DLD1 (cell line): ENCODE measurements around the gene SLC2A14.
"Not testable (repeated sequence)": the region's sequence is repeated elsewhere in the genome, so short reads cannot be mapped to it uniquely, and the experiment has no call there.

Experiments used
- in situ Hi-C: cut with HindIII; loops from 2 replicates; pipeline ENCODE4 v1.10.0; 2017; ENCODE audit warnings: low sequenced_read_pairs

Gene SLC2A14

DNA sequence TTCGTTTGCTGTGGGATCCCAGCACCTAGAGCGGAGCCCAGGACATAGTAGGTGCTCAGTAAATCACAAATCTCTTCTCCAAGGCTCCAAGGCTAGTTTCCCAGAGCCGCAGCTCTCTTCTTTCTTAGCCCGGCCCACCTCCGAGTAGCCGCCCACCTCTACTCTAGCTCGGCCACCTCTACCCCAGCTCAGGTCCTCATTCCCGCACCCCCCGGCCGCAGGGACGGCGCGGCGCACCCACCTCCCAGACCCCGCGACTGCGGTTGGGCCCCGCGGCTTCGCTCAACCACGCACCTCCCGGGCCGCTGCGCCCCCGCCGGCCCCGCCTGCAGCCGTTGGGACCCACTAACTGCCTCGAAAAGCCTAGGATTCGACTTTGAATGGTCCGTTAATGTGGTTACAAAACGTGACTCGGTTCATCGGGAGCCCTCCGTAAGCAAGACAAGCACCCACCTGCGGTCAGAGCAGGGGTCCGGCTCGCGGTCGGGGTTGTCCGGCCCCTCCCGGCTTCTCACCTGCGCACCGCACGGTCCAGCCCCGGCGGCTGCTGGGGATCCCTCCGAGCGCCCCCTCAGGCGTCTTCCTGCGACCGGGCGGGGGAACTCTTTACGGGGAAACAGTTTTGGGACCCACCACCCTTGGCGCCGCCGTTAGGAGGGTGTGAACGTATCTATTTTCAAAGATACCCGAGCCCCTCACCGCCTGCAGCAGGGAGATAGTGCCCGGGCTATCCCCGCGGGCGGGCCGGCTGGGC, at the start of gene SLC2A14:
TSS of gene SLC2A14 (minus strand) at position 350 of the 754 bp plus-strand sequence. CDS start 3,035 bp downstream, outside the sequence.
- in situ Hi-C loops, result no loop called here

DNA sequence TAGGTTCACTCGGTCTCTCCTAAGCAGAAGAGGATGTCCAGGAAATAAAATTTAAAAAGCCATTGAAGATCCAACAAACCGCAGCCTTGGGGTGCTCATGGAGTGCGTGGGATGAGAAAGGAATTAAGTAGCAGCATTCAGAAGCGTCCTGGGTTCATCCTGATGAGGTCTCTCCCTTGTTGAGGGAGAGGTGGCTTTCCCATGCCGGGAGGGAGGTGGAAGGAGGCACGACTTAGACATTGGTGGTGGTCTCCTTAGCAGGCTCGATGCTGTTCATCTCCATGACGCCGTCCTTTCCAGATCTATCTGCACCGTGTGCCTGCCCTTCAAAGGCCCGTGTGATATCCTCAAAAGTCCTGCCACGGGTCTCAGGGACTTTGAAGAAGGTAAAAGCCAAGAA, 48.5 kb upstream of the SLC2A14 start:
- in situ Hi-C loops, result not testable (repeated sequence)

DNA sequence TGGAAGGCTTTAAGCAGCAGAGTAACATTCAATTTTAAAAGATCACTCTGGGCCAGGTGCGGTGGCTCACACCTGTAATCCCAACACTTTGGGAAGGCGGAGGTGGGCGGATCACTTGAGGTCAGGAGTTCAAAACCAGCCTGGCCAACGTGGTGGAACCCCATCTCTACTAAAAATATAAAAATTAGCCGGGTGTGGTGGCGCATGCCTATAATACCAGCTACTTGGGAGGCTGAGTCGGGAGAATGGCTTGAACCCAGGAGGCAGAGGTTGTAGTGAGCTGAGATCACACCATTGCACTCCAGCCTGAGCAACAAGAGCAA, 45.5 kb upstream of the SLC2A14 start:
- in situ Hi-C loops, result not testable (repeated sequence)

DNA sequence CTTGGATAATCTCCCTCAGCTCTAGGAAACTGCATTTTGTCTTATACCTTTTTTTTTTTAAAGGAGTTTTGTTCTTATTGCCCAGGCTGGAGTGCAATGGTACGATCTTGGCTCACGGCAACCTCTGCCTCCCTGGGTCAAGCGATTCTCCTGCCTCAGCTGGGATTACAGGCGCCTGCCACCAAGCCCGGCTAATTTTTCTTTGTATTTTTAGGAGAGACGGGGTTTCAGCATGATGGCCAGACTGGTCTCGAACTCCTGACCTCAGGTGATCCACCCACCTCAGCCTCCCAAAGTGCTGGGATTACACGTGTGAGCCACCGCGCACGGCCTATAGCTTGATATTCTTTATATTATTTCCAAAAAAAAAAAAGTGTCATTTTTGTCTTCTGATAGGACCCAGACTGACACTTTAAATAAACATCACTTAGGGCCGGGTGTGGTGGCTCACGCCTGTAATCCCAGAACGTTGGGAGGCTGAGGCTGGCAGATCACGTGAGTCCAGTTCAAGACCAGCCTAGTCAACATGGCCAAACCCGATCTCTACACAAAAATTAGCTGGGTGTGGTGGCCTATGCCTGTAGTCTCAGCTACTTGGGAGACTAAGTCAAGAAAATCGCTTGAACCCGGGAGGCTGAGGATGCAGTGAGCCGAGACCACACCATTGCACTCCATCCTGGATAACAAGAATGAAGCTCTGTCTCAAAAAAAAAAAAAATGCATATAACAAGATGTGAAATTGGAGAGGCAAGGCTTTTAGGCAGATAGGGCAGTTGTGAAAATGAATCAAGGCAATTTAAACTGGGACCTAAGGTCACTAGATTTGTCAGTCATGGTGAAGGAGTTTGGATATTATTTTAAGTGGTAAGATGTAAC, 44.9 kb upstream of the SLC2A14 start:
- in situ Hi-C loops, result no loop called here

DNA sequence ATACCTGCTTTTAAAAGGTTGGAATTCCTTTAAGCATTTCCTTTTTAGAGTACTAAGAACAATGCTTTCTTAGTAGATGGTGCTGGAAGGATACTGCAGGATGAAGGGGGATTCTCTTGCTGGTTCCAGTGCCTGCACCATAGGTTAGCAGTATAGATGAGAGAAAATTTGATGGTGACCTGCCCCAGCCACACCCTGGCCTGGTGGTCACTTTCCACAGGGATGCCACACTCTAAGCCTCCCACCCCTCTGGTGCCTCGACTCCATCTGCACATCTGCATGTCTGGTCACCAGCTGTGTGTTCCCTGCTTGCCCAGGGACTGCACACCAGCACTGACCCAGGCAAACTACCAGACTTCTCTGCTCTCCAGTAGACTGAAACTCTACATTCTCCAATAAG, 44.2 kb upstream of the SLC2A14 start:
- in situ Hi-C loops, result no loop called here

DNA sequence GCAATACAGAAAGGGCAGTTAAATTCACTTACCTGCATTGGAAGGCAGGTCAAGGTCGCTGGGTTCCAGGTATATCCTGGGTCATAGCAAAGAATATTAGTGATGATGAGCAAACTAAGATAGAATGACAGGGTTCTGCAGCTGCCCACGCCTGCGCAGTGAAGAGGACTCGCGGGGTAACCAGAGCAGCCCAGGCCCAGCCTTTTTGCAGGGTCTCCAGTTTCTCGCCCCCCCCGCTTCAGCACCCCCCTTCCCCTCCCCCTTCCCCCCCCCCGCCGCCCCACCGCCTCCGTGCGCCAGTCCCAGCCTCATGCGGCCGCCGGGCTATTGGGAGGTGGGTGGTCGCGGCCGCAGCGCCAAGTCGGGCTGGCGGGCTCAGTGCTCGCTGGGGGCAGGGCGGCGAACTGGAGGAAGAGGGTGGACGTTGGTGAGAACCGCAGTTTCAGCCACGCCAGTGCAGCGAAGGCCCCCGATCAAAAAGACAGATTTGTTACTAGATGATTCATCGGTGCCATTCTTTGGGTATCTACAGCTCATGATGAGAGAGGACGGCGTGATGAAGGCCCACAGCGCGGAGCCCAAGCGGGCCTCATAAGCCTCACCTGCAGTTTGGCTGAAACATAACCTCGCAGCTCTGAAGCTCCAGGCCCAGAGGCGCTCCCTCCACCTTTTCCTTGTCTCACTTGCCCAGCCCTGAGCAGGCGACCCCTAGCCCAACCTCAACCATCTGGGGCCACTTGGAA, 43.1 kb upstream of the SLC2A14 start:
- in situ Hi-C loops, result no loop called here

DNA sequence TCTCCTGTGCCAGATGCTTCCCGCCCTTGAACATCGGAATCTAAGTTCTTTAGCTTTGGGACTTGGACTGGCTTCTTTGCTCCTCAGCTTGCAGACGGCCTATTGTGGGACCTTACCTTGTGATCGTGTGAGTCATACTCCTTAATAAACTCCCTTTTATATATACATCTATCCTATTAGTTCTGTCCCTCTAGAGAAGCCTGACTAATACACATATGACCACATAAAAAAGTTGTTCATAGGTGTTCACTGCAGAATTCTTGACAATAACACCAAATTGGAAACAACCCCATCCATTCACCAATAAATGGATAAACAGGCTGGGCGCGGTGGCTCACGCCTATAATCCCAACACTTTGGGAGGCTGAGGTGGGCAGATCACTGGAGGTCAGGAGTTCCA, 37.4 kb upstream of the SLC2A14 start:
- in situ Hi-C loops, result not testable (repeated sequence)

DNA sequence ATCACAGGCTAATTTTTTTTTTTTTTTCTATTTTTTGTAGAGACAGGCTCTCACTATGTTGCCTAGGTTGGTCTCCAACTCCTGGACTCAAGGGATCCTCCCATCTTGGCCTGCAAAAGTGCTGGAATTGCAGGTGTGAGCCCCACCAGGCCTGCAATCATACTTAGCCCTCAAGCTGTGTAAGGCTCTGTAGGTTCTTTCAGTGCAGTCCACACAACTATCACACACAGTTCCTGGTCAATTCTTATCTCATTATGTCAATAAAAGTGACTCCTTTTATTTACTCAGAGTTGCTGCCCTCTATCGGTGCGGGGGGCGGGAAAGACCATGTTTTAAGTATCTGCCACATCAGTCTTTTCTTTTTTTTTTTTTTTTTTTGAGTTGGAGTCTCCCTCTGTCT, 34.3 kb upstream of the SLC2A14 start:
- in situ Hi-C loops, result no loop called here

DNA sequence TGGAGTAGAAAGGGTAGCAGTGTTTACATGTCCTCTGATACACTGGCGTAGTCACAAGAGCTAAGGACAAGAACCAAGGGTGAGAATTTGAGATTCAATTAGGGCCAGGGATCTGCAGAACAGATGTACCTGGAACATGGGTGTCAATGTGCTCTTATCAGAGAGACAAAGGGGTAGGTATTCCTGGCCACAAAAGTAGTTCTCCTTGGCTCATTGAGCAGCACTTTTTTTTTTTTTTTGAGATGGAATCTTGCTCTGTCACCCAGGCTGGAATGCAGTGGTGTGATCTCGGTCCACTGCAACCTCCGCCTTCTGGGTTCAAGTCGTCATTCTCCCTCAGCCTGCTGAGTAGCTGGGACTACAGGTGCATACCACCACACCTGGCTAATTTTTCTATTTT, 33.6 kb upstream of the SLC2A14 start:
- in situ Hi-C loops, result not testable (repeated sequence)

DNA sequence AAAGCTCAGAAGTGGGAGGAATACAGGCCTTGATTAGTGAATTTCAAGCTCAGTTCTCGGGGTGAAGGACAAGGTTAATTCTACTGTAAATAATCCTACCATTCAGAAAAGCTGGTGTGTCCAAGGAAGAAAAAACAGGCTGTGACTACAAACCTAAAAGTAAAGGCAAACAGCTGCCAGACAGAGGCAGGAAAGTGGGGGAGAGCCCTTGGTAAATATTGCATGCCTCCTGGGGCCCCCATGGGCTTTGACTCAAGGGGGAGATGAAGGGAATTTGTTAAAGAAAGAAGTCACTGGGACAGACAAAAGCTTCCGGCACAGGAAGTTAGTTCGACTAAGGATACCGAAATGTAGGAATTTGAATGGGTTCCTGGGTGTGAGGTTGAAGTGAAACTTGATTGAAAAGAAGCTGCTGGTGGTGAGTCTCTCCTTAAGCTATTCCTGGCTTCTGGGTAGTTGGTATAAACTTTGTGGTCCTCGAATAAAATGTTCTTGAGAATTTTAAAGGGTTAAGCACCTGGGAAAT, 32.9 kb upstream of the SLC2A14 start:
- in situ Hi-C loops, result not testable (repeated sequence)

DNA sequence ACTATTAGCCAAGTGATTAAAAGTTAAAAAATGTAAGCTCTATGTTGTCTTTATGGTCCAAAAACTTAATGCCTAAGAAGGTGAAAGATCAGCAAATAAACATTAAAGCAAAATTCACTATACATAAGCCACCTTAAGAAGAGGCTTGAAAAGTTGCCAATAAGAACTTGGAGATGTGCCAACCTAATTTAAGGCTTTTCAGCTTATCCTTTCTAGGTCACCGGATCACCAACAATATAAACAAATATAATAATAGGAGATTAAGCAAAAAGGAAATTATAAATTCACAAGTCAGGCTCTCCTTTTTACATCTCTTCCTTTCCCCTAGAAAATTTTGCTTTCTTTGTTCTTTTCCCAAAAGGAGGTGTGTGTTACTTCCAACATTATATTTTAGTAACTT, 32.4 kb upstream of the SLC2A14 start:
- in situ Hi-C loops, result no loop called here

DNA sequence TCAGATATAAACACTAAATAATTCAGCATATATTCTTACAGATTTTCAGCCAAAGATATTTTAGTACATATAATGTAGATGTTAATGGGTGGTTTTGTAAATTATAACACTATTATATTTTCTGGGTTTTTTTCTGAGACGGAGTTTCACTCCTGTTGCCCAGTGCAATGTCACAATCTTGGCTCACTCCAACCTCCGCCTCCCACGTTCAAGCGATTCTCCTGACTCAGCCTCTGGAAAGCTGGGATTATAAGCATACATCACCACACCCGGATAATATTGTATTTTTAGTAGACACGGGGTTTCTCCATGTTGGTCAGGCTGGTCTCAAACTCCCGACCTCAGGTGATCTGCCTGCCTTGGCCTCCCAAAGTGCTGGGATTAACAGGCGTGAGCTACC, 29.7 kb upstream of the SLC2A14 start:
- in situ Hi-C loops, result not testable (repeated sequence)

DNA sequence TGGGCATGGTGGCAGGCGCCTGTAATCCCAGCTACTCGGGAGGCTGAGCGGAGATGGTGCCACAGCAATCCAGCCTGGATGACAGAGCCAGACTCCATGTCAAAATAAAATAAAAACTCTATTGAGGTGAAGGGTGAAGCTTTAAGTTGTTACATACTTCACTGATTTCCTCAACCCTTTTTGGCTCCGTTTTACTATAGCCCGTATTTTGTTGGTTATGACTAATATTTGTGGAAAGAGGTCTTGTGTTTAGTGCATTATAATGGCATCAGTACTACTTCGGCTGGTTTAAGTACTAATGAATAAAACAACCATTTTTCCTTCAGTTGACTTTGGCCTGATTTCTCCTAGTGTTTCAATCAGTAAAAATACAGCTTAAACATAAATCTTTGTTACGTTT, 27.0 kb upstream of the SLC2A14 start:
- in situ Hi-C loops, result no loop called here

DNA sequence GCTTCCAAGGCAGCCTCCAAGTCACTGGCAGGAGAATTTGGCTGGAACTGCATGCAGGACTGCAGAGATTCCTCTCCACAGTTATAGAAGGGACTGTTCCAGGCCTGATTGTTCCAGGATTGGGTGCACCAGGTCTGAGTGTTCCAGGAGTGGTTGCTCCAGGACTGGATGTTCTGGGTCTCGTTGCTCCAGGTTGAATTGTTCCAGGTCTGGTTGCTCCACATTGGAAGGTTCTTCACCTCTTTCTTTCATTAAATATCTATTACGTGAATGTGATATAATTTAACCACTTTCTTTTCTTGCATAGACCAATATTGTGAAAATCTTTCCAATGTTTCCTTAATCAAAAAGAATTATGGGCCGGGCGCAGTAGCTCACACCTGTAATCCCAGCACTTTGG, 24.0 kb upstream of the SLC2A14 start:
- in situ Hi-C loops, result not testable (repeated sequence)

DNA sequence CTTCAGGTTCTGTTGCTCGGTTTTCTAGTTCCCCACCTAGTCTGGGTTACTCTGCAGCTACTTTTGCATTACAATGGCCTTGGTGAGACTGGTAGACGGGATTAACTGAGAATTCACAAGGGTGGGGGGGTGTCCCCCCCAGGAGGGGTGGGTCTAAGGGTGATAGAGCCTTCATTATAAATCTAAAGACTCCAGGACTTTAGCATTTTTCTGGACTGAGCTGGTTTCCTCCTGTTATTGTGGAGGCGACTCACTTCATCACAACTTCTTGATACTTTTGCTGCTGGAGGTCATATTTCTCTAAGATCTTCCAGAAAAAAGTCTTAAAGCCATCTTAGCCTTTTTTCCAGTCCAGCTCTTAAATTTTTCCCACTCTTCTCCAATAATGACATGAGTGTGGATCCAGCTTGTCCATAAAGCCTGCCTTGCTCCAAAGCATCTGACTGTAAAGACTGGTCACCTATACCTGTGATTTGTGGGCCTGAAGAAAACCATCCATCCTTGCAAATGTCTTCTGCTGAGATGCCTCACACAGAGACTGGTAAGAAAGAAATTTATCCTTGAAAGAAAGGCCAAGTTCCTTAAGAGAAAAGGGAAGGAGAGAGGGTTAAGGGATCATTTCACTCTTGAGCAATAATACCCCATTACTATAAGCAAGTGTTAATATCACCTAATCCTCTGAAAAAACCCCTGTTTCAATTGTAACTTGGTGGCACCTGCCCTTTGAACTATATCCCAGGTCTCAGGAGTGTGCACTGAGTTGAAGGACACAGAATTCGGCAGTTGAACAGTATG, 19.7 kb upstream of the SLC2A14 start:
- in situ Hi-C loops, result no loop called here

DNA sequence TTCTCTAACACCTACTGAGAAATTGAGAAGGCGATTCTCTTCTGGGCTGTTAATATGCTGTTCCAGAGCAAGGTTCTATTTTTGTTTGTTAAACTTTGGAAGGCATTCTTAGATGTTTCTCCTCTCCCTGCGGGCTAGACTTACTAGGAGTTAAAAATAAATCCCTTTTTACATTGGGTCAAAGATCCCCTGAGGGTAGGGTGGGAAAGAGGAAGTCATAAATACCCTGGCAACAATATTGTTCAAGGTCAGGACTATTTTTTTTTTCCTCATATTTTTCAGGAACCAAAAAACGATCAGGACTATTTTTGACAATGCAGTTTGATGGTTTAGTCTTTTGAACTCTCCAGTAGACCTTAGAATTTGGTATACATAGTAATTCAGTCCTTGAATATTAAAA, 12.0 kb upstream of the SLC2A14 start:
- in situ Hi-C loops, result no loop called here

DNA sequence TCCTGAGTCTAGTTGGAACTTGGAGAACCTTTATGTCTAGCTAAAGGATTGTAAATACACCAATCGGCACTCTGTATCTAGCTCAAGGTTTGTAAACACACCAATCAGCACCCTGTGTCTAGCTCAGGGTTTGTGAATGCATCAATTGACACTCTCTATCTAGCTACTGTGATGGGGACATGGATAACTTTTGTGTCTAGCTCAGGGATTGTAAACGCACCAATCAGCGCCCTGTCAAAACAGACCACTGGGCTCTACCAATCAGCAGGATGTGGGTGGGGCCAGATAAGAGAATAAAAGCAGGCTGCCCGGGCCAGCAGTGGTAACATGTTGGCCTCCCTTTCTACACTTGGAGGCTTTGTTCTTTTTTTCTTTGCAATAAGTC, 9.0 kb upstream of the SLC2A14 start:
- in situ Hi-C loops, result not testable (repeated sequence)

DNA sequence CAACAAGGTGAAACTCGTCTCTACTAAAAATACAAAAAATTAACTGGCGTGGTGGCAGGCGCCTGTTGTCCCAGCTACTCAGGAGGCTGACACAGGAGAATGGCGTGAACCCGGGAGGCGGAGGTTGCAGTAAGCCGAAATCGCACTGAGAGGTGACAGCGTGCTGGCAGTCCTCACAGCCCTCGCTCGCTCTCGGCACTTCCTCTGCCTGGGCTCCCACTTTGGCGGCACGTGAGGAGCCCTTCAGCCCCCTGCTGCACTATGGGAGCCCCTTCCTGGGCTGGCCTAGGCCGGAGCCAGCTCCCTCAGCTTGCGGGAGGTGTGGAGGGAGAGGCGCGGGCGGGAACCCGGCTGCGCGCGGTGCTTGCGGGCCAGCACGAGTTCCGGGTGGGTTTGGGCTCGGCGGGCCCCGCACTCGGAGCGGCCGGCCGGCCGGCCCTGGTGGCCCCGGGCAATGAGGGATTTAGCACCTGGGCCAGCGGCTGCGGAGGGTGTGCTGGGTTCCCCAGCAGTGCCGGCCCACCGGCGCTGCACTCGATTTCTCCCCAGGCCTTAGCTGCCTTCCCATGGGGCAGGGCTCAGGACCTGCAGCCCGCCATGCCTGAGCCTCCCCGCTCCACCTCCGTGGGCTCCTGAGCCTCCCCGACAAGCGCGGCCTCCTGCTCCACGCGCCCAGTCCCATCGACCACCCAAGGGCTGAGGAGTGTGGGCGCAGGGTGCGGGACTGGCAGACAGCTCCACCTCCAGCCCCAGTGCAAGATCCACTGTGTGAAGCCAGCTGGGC, 8.4 kb upstream of the SLC2A14 start:
- in situ Hi-C loops, result not testable (repeated sequence)

DNA sequence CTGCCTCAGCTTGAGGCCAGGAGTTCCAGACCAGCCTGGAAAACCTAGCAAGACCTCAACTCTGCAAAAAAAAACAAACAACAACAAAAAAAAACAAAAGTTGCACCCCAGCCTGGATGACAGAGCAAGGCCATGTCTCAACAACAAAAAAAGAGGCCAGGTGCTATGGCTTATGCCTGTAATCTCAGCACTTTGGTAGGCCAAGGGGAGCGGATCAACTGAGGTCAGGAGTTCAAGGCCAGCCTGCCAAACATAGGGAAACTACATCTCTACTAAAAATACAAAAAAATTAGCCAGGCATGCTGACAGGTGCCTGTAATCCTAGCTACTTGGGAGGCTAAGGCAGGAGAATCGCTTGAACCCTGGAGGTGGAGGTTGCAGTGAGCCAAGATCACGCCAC, 6.5 kb upstream of the SLC2A14 start:
- in situ Hi-C loops, result no loop called here

DNA sequence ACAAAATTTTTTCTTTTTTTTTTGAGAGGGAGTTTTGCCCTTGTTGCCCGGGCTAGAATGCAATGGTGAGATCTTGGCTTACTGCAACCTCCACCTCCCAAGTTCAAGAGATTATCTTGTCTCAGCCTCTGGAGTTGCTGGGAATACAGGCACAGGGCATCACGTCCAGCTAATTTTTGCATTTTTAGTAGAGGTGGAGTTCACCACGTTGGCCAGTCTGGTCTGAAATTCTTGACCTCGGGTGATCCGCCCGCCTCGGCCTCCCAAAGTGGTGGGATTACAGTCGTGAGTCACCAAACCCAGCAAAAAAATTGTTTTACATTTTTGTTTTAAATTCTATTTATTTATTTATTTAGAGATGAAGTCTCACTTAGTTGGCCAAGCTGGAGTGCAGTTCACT, 4.7 kb upstream of the SLC2A14 start:
- in situ Hi-C loops, result no loop called here
